Activated CD8-positive, alpha-beta memory T cell treated with anti-CD3 and anti-CD28 coated beads for 24 hours (primary cell): ENCODE measurements around the gene ANKHD1.
"Not testable (repeated sequence)": the region's sequence is repeated elsewhere in the genome, so short reads cannot be mapped to it uniquely, and the experiment has no call there.

Experiments used
- DNase-seq: peaks from one replicate; pipeline ENCODE4 v3.0.0-alpha.2; 2020

ANKHD1 gene

GRCh38 chr5:140427726-140428125 is 26.1 kb downstream of the ANKHD1 start:
- DNase-seq, result not testable (repeated sequence)

GRCh38 chr5:140429724-140430123 is 28.1 kb downstream of the ANKHD1 start:
- DNase-seq, result no peak

- no peak for DNase-seq
Observed at GRCh38 chr5:140432212-140432611, 30.6 kb downstream of the ANKHD1 start.

GRCh38 chr5:140432916-140433315 is 31.3 kb downstream of the ANKHD1 start:
- no peak for DNase-seq

GRCh38 chr5:140457368-140457767 is 55.7 kb downstream of the ANKHD1 start:
- DNase-seq, result not testable (repeated sequence)

GRCh38 chr5:140466981-140467742 is 65.5 kb downstream of the ANKHD1 start:
- no peak for DNase-seq

GRCh38 chr5:140468188-140468587 is 66.6 kb downstream of the ANKHD1 start:
- no peak for DNase-seq

GRCh38 chr5:140469259-140469658 is 67.6 kb downstream of the ANKHD1 start:
- no peak for DNase-seq

- no peak for DNase-seq
Observed at GRCh38 chr5:140480310-140481014, 78.8 kb downstream of the ANKHD1 start.

- DNase-seq, result no peak
Observed at GRCh38 chr5:140481758-140482157, 80.1 kb downstream of the ANKHD1 start.

GRCh38 chr5:140483055-140483454 is 81.4 kb downstream of the ANKHD1 start:
- DNase-seq, result no peak

- DNase-seq, result not testable (repeated sequence)
Observed at GRCh38 chr5:140488141-140488540, 86.5 kb downstream of the ANKHD1 start.

- DNase-seq, result no peak
Observed at GRCh38 chr5:140488914-140489313, 87.3 kb downstream of the ANKHD1 start.

- DNase-seq, result no peak
Observed at GRCh38 chr5:140497897-140498296, 96.3 kb downstream of the ANKHD1 start.

GRCh38 chr5:140498591-140498990 is 97.0 kb downstream of the ANKHD1 start:
- DNase-seq, result no peak

GRCh38 chr5:140502834-140503233 is 101.2 kb downstream of the ANKHD1 start:
- DNase-seq, result no peak

- DNase-seq, result no peak
Observed at GRCh38 chr5:140509898-140510297, 108.3 kb downstream of the ANKHD1 start.

GRCh38 chr5:140513124-140513523 is 111.5 kb downstream of the ANKHD1 start:
- DNase-seq, result no peak

- no peak for DNase-seq
Observed at GRCh38 chr5:140524003-140524402, 122.4 kb downstream of the ANKHD1 start.

- no peak for DNase-seq
Observed at GRCh38 chr5:140540227-140540626, 138.6 kb downstream of the ANKHD1 start.

- DNase-seq, result no peak
Observed at GRCh38 chr5:140542972-140543371, 141.3 kb downstream of the ANKHD1 start.

GRCh38 chr5:140544986-140545385 is 143.4 kb downstream of the ANKHD1 start:
- DNase-seq, result no peak

- no peak for DNase-seq
Observed at GRCh38 chr5:140545606-140546005, 144.0 kb downstream of the ANKHD1 start.

GRCh38 chr5:140546851-140547507 is 145.3 kb downstream of the ANKHD1 start:
- no peak for DNase-seq
